Naive thymus-derived CD4-positive, alpha-beta T cell (primary cell): ENCODE data around the gene TC2N. TPM values are rescaled to one million over a fixed set of nuclear protein-coding genes. Genes with fewer than 3 reads are reported as not detected.

Experiments used
- ATAC-seq: fragments of 150-1000 bp; cut with Tn5 transposase; 2 replicates; pipeline ENCODE4 v1.10.0; 2021; ENCODE audit warnings: mild to moderate bottlenecking, moderate library complexity
- CTCF ChIA-PET: fragments of 350-600 bp; sonication (Branson Sonifier 250); formaldehyde crosslinking; loops from one replicate; lab custom pipeline; 2021; ENCODE audit warnings: antibody characterized with exemption; lab: Charles Lee
- POLR2A ChIA-PET: fragments of 350-600 bp; sonication (Branson Sonifier 250); formaldehyde crosslinking; loops from one replicate; lab custom pipeline; 2021; ENCODE audit warnings: antibody characterized with exemption, inconsistent platforms; lab: Charles Lee
- DNase-seq, 9 donors: peaks; one replicate each; pipeline versions ENCODE4 v3.0.0 to v3.0.0-alpha.2; 2020 to 2022; ENCODE audit warnings: mixed read lengths in 1 of 9
- H3K27ac ChIP-seq: one replicate; pipeline ENCODE4 v1.7.0; 2013; ENCODE audit warnings: mild to moderate bottlenecking, low read depth, low read length, moderate library complexity
- H3K27me3 ChIP-seq, 2 donors: one replicate each; pipeline ENCODE4 v1.7.0; 2013; ENCODE audit warnings: low read length in 2 of 2, mild to moderate bottlenecking in 2 of 2, moderate library complexity in 2 of 2; ENCODE audit not compliant: control insufficient read depth in 2 of 2, insufficient read depth in 2 of 2
- H3K36me3 ChIP-seq, 3 experiments: 1 replicate in 2 of 3; 2 replicates in 1 of 3; pipeline ENCODE4 v1.7.0; 2013; ENCODE audit warnings: low read length in 3 of 3, mild to moderate bottlenecking in 3 of 3, moderate library complexity in 1 of 3; ENCODE audit not compliant: insufficient read depth in 3 of 3, control insufficient read depth in 2 of 3
- H3K4me1 ChIP-seq, 2 donors: one replicate each; pipeline ENCODE4 v1.7.0; 2013; ENCODE audit warnings: low read length in 2 of 2, mild to moderate bottlenecking in 2 of 2, moderate library complexity in 1 of 2; ENCODE audit not compliant: control insufficient read depth in 2 of 2, insufficient read depth in 2 of 2
- H3K4me3 ChIP-seq: 2 replicates; pipeline ENCODE4 v1.7.0; 2013; ENCODE audit warnings: mild to moderate bottlenecking, low read length
- H3K9me3 ChIP-seq, 3 experiments: 1 replicate in 2 of 3; 2 replicates in 1 of 3; pipeline ENCODE4 v1.7.0; 2013; ENCODE audit warnings: low read length in 3 of 3; ENCODE audit not compliant: control insufficient read depth in 2 of 3
- H3K27ac Mint-ChIP-seq, 9 donors: one replicate each; pipeline ENCODE4 v1.8.0; 2020 to 2022; ENCODE audit warnings: mixed read lengths in 9 of 9, mild to moderate bottlenecking in 8 of 9, moderate library complexity in 5 of 9, inconsistent platforms in 2 of 9
- H3K27me3 Mint-ChIP-seq, 5 donors: one replicate each; pipeline ENCODE4 v1.8.0; 2021 to 2022; ENCODE audit warnings: mixed read lengths in 5 of 5, mild to moderate bottlenecking in 1 of 5
- H3K36me3 Mint-ChIP-seq, 5 donors: one replicate each; pipeline ENCODE4 v1.8.0; 2020 to 2022; ENCODE audit warnings: mixed read lengths in 5 of 5, mild to moderate bottlenecking in 3 of 5, inconsistent platforms in 1 of 5
- H3K4me1 Mint-ChIP-seq, 7 donors: one replicate each; pipeline ENCODE4 v1.8.0; 2020 to 2022; ENCODE audit warnings: mixed read lengths in 7 of 7, mild to moderate bottlenecking in 3 of 7, inconsistent platforms in 1 of 7
- H3K4me3 Mint-ChIP-seq, 10 donors: one replicate each; pipeline ENCODE4 v1.8.0; 2020 to 2022; ENCODE audit warnings: mild to moderate bottlenecking in 10 of 10, mixed read lengths in 10 of 10, moderate library complexity in 6 of 10, inconsistent platforms in 2 of 10
- H3K9me3 Mint-ChIP-seq, 11 donors: one replicate each; pipeline ENCODE4 v1.8.0; 2020 to 2022; ENCODE audit warnings: mixed read lengths in 11 of 11, mild to moderate bottlenecking in 4 of 11, inconsistent platforms in 1 of 11, moderate library complexity in 1 of 11
- intact Hi-C, 2 donors: fragments of 100-400 bp; cut with micrococcal nuclease; formaldehyde crosslinking; loops; one replicate each; pipeline ENCODE4 v1.15.1; 2023
- polyA plus RNA-seq, 2 donors: library from polyadenylated mRNA; unstranded; fragments of 300-500 nt; fragmentation: Illumina TruSeq; gene quantifications; one replicate each; pipeline ENCODE4 v1.2.3, GENCODE V29; 2021
- total RNA-seq, 6 experiments: library from RNA in 5 of 6; stranded (reverse) in 5 of 6; gene quantifications; 1 replicate in 5 of 6; 2 replicates in 1 of 6; pipeline ENCODE4 v1.2.3 and lab custom pipeline; 2021 to 2026

The TC2N gene
- total and polyA plus RNA-seq, 7 experiments from 2014 or later, result 158 to 301 (median 193) TPM

DNA sequence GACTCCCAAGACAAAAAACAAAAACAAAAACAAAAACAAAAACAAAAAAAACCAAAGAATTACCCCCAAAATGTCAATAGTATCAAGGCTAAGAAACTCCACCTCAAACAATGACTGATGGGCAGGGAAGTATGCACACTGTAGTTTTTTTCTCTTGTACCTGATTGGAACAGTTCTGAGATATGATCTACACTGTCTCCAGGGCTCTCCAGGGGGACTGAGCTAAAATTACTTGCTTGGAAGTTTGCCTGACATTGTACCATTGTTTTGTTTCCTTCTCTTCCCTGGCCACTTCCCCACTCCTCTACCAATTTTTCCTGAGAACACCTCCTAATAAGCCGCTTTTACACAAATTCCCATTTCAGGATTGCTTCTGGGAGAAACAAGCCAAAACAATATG, 113.2 kb downstream of the TC2N start:
- no peak overlapping the region for H3K4me3 Mint-ChIP-seq
- H3K27me3 Mint-ChIP-seq, result no peaks in the 10 kb centered on the region
- H3K4me1 Mint-ChIP-seq, result peaks cover 0 to 9% (median 0%) of the 10 kb centered on the region in 7 donors
- H3K27ac ChIP-seq, result no peak overlapping the region
- H3K4me3 ChIP-seq, result no peak overlapping the region
- POLR2A ChIA-PET, result interaction anchor here (0.6 to 0.7 kb wide), 2 partner anchors 223 to 1148 kb away, joined by 3 read pairs; no protein-coding TSS in a partner anchor
- CTCF ChIA-PET, result interaction anchor here (0.5 kb wide), 1 partner anchor 100 kb away, joined by 3 read pairs; no protein-coding TSS in a partner anchor
- H3K9me3 ChIP-seq, result no peaks in the 10 kb centered on the region
- H3K27me3 ChIP-seq, result no peaks in the 10 kb centered on the region
- H3K4me1 ChIP-seq, result no peaks in the 10 kb centered on the region
- peaks cover 0 to 9% (median 3%) of the 10 kb centered on the region in 11 donors for H3K9me3 Mint-ChIP-seq
- ATAC-seq (no peak), DNase-seq (no peak)
- H3K27ac Mint-ChIP-seq, result peak overlapping the region in 1 of 9 donors; percentile 1
- intact Hi-C loops, result no loop called here
- peaks cover 0 to 21% (median 18%) of the 10 kb centered on the region in 5 donors for H3K36me3 Mint-ChIP-seq
- no peaks in the 10 kb centered on the region for H3K36me3 ChIP-seq

DNA sequence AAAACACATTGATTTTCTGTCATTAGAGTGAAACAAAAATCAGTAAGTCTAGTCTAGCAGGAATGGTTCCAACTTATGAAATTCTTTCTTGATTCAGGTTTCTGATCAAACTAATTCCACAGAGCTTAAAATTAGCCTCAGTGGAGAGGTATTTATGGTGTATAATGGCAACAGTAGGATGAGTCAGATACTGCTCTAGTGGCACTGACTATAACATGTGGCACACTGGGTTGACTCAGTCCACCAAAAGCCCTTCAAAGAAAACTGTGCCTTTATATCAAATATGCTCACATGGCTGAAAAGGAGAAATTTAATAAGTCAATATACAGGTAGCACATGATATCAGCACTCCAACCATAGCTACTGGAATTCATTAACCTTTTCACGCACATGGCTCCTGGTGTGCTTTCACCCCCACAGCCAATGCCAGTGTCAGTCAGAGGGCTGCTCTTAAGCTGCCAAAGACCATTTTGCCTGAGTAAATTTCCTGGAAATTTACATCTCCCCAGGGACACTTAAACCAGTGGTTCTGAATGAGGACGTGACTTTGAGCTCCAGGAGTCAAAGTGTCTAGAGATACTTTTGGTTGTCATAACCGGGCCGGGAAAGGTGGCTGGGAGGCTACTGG, 113.7 kb downstream of the TC2N start:
- H3K9me3 ChIP-seq, result no peaks in the 10 kb centered on the region
- ChIA-PET POLR2A (interaction anchor here (0.6 to 0.7 kb wide), 2 partner anchors 223 to 1147 kb away, joined by 3 read pairs; no protein-coding TSS in a partner anchor), CTCF (no interaction called here)
- no peaks in the 10 kb centered on the region for H3K27me3 ChIP-seq
- Mint-ChIP-seq H3K27ac (peak overlapping the region in 2 of 9 donors; percentile 1 to 17), H3K4me1 (peaks cover 0 to 9% (median 0%) of the 10 kb centered on the region in 7 donors), H3K36me3 (peaks cover 0 to 20% (median 12%) of the 10 kb centered on the region in 5 donors), H3K4me3 (no peak overlapping the region), H3K9me3 (peaks cover 0 to 3% (median 0%) of the 10 kb centered on the region in 11 donors), H3K27me3 (no peaks in the 10 kb centered on the region)
- no peaks in the 10 kb centered on the region for H3K4me1 ChIP-seq
- ATAC-seq (no peak), DNase-seq (no peak)
- H3K27ac ChIP-seq, result no peak overlapping the region
- no peak overlapping the region for H3K4me3 ChIP-seq
- intact Hi-C loops, result no loop called here
- H3K36me3 ChIP-seq, result no peaks in the 10 kb centered on the region

DNA sequence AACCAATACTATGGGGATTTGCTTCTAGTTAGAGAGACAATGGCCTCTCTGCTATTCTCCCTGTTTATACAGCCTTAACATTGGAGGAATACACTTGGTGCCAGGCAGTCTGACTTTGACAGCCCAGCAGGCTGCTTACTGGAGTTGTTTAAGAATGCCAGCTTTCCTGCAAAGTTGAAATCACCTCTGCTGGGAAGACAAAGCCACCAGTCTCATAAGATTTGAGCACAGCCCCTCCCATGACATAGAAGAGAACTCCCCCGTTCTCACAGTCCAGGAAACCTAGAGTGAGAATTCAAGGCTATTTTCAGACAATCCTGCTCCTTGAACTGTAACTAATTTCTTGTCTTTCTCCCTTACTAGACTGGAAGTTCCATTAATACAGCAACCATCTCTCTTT, 114.4 kb downstream of the TC2N start:
- Histone ChIP-seq H3K36me3 (no peaks in the 10 kb centered on the region), H3K9me3 (no peaks in the 10 kb centered on the region), H3K4me1 (no peaks in the 10 kb centered on the region), H3K27me3 (no peaks in the 10 kb centered on the region), H3K4me3 (no peak overlapping the region), H3K27ac (no peak overlapping the region)
- H3K27ac Mint-ChIP-seq, result peak overlapping the region in 1 of 9 donors; percentile 17
- CTCF ChIA-PET, result no interaction called here
- DNase-seq (no peak), ATAC-seq (no peak)
- H3K27me3 Mint-ChIP-seq, result no peaks in the 10 kb centered on the region
- H3K36me3 Mint-ChIP-seq, result peaks cover 0 to 13% (median 9%) of the 10 kb centered on the region in 5 donors
- H3K4me1 Mint-ChIP-seq, result peaks cover 0 to 9% (median 0%) of the 10 kb centered on the region in 7 donors
- intact Hi-C loops, result no loop called here
- H3K9me3 Mint-ChIP-seq, result peaks cover 0 to 2% (median 0%) of the 10 kb centered on the region in 11 donors
- H3K4me3 Mint-ChIP-seq, result no peak overlapping the region
- POLR2A ChIA-PET, result no interaction called here

DNA sequence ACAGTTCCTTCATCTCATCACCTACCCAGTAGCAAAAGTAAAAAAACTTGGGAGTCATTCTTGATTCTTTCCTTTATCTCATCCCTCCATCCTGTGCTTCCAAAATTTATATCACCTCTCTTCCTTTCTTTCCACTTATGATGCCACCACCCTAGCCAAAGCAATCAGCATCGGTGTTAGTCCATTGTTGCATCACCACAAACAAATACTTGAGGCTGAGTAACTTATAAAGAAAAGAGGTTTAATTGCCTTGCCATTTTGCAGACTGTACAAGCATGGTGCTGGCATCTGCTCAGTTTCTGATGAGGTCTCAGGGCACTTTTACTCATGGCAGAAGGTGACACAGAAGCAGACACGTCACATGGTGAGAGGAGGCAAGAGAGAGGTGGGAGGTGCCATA, 115.6 kb downstream of the TC2N start:
- H3K4me3 ChIP-seq, result no peak overlapping the region
- CTCF ChIA-PET, result interaction anchor here (0.7 kb wide), 1 partner anchor 266 kb away, joined by 3 read pairs; no protein-coding TSS in a partner anchor
- Mint-ChIP-seq H3K27ac (peak overlapping the region in 1 of 9 donors; percentile 16), H3K4me3 (no peak overlapping the region), H3K4me1 (peaks cover 0 to 9% (median 0%) of the 10 kb centered on the region in 7 donors), H3K27me3 (no peaks in the 10 kb centered on the region), H3K36me3 (peaks cover 0 to 10% (median 5%) of the 10 kb centered on the region in 5 donors), H3K9me3 (peaks cover 0 to 2% (median 0%) of the 10 kb centered on the region in 11 donors)
- intact Hi-C loops, result no loop called here
- H3K27ac ChIP-seq, result no peak overlapping the region
- H3K4me1 ChIP-seq, result no peaks in the 10 kb centered on the region
- no peaks in the 10 kb centered on the region for H3K9me3 ChIP-seq
- DNase-seq (no peak), ATAC-seq (no peak)
- no peaks in the 10 kb centered on the region for H3K36me3 ChIP-seq
- no peaks in the 10 kb centered on the region for H3K27me3 ChIP-seq
- POLR2A ChIA-PET, result no interaction called here

DNA sequence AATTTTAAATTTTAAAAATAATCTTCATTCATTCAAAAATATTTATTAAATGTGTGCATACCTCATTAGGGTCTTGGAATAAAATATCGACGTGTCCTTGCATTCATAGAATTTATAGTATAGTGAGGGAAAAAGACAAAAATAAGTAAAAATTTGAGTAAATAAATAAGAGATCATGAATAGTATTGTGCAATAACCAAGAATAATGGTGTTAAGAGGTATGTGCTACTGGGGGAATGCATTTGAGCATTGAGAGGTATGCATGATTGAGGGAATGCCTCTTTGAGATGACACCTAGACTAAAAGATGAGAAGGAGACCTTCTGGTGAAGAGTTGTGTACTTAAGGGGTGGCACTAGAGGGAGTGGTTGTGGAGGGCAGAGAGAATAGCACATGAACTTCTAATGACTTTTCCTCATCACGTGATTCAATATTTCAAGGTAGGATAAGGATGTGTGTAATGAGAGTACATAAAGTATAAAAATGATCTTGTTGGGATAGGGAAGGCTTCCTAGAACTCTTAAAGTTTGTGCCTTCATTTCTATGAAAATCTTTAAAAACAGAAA, 116.6 kb downstream of the TC2N start:
- Mint-ChIP-seq H3K9me3 (peaks cover 0 to 2% (median 0%) of the 10 kb centered on the region in 11 donors), H3K4me3 (no peak overlapping the region), H3K36me3 (peaks cover 0 to 10% (median 5%) of the 10 kb centered on the region in 5 donors), H3K4me1 (peaks cover 0 to 9% (median 0%) of the 10 kb centered on the region in 7 donors), H3K27me3 (no peaks in the 10 kb centered on the region), H3K27ac (no peak overlapping the region)
- no peak overlapping the region for H3K27ac ChIP-seq
- ChIA-PET POLR2A (interaction anchor here (0.5 kb wide), 1 partner anchor 794 kb away, joined by 3 read pairs; no protein-coding TSS in a partner anchor), CTCF (interaction anchor here (0.7 kb wide), 1 partner anchor 265 kb away, joined by 3 read pairs; no protein-coding TSS in a partner anchor)
- ATAC-seq (no peak), DNase-seq (no peak)
- H3K27me3 ChIP-seq, result no peaks in the 10 kb centered on the region
- H3K36me3 ChIP-seq, result no peaks in the 10 kb centered on the region
- H3K4me3 ChIP-seq, result no peak overlapping the region
- H3K4me1 ChIP-seq, result no peaks in the 10 kb centered on the region
- intact Hi-C loops, result no loop called here
- no peaks in the 10 kb centered on the region for H3K9me3 ChIP-seq

DNA sequence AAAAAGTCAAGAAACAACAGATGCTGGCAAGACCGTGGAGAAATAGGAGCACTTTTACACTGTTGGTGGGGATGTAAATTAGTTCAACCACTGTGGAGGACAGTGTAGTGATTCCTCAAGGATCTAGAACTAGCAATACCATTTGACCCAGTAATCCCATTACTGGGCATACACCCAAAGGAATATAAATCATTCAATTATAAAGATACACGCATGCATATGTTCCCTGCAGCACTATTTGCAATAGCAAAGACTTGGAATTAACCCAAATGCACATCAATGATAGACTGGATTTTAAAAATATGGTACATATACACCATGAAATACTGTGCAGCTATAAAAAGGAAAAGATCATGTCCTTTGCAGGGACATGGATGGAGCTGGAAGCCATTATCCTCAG, 117.5 kb downstream of the TC2N start:
- Mint-ChIP-seq H3K9me3 (peaks cover 0 to 2% (median 0%) of the 10 kb centered on the region in 11 donors), H3K36me3 (peaks cover 0 to 10% (median 5%) of the 10 kb centered on the region in 5 donors), H3K27me3 (no peaks in the 10 kb centered on the region), H3K27ac (no peak overlapping the region), H3K4me3 (no peak overlapping the region), H3K4me1 (peaks cover 0 to 9% (median 0%) of the 10 kb centered on the region in 7 donors)
- Histone ChIP-seq H3K27me3 (no peaks in the 10 kb centered on the region), H3K27ac (no peak overlapping the region), H3K36me3 (no peaks in the 10 kb centered on the region), H3K9me3 (no peaks in the 10 kb centered on the region), H3K4me3 (no peak overlapping the region), H3K4me1 (no peaks in the 10 kb centered on the region)
- DNase-seq (no peak), ATAC-seq (no peak)
- intact Hi-C loops, result no loop called here
- ChIA-PET POLR2A (no interaction called here), CTCF (no interaction called here)
